SIG-M5 treated with dmso at 0.1 percent for 504 hours (cell line): ENCODE data around the gene TMEM144.
"Not testable (repeated sequence)": the region's sequence is repeated elsewhere in the genome, so short reads cannot be mapped to it uniquely, and the experiment has no call there.

ENCODE experiments used
- DNase-seq: peaks from one replicate; lab custom pipeline; 2025; ENCODE audit not compliant: unreplicated experiment; lab: John Stamatoyannopoulos, UW

The TMEM144 gene

DNA sequence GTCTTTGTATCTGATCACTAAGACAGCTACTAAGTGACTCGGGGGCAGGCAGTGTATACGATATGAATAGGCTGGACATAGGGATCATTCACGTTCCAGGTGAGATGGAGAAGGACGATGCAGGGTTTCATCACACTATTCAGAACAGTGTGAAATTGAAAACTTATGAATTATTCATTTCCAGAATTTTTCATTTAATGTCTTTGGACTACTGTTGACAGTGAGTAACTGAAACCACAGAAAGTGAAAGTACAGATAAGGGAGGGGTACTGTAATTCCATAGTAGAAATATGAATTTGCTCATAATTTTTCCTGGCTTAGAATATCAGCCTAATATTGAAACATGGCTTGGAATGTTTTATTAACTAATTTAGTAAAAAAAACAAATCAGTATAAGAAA, 24.4 kb downstream of the TMEM144 start:
- no peak for DNase-seq

DNA sequence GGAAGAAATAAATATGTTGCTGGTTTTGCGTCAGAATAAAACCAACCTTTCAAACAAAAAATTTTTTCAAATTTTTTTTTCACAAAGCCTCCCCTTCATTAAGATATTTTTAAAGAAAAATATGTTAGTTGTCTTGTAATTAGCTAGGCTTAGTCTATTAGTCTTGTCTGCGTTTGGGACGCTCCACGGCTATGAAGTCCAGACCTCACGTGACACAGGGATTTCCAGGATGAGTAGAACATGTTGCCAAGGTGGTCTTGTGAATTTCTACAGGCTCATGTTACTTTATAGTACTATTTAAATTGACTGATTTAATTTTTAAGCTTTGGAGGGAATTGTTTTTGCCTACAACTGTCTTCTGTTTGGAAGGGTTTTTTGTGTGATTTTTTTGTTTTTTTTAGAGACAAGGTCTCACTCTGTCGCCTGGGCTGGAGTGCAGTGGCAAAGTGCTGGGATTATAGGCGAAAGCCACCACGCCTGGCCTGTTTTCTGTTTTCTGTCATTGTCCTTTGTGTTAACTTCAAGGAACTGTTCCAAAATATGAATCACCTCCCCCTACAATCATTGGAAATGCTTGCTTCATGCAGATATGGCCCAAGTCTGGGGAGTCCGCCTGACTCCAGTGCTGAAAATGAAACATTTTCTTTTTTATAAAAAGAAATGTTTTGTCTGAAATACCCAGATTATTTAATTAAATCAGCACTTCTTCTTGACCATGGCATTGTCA, 26.2 kb downstream of the TMEM144 start:
- no peak for DNase-seq

- DNase-seq: no peak
These were observed 28.3 kb downstream of the TMEM144 start for GRCh38 chr4:158238575-158238974.

DNA sequence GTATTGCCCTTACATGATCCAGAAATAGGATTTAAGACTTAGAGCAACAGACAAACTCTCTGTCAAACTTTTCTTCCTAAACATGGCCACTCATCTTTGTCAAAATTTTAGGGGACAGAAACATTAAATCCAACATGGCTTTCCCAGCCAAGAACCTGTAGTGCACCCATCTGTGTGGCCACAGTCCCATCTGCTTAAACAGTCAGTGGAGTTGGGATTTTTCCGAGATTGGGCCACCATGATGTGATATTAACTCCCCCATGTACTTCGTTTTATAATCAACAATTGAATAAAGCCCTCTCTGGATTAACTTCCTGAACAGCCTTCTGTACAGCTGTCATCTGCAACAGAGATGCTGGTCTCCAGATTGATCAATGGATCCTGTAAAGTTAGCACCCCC, 28.9 kb downstream of the TMEM144 start:
- no peak for DNase-seq

GRCh38 chr4:158243071-158243470, 32.8 kb downstream of the TMEM144 start:
- DNase-seq: no peak

DNA sequence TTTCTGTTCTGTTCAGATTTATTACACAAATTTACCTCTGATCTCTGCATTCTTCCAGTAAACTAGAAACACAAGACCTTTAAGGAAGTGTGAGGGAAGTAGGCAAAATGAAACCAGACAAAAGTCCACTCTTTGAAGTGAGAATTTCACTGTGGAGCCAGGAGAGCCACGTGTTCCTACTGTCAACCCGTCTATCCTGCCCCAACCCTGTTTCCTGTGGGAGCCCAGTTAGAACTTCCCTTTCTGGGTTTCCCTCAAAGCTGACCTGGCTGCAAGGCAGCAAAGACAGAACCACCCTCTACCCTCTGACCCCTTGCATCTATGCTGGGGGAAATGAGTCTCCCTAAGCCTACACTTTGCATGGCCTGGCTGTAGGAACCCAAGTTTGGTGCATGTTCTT, 40.0 kb downstream of the TMEM144 start:
- no peak for DNase-seq

DNA sequence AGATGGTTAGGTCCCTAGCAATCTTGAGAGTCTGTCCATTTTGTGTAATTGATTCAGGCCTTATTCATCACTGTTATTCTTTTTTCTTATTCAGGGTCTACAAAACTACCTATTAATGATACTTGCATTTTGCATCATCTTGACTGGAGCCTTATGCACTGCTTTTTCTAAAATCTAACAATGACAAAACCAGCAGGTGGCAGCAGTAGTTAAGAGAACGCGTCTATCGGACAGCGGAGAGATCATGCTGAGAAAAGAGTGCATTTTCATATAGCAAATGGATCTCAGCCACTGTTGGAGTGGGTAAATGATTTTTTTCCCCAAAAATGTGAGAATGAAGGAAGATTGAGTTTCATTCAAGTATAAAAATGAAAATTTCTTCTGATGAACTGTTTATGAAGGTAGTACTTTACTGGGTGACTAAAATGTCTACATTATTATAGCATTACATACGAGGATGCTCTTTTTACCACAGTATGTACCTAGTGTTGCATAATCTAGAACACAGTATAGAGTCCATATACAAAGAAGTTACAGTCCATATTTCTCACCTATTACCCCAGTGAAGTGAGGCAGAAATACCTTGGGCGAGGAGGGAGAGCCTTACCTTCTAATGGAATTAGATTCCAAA, 43.2 kb downstream of the TMEM144 start:
- peak; percentile 74 for DNase-seq

DNA sequence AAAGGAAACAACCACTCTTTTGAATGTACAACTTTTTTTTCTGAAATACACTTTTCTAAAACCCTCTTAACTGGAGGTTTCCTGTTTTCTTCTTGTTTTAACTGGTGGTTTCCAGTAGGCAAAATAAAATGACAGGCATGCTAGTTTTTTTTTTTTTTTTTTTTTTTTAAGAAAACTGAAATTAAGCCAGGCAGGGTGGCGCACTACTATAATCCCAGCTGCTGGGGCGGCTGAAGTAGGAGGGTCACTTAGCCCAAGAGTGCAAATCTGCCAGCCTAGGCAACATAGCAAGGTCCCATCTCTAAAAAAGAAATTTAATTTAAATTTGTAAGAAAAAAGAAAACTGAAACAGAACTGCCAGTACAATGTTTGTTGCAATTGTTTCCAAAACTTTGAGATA, 44.0 kb downstream of the TMEM144 start:
- DNase-seq: no peak

DNA sequence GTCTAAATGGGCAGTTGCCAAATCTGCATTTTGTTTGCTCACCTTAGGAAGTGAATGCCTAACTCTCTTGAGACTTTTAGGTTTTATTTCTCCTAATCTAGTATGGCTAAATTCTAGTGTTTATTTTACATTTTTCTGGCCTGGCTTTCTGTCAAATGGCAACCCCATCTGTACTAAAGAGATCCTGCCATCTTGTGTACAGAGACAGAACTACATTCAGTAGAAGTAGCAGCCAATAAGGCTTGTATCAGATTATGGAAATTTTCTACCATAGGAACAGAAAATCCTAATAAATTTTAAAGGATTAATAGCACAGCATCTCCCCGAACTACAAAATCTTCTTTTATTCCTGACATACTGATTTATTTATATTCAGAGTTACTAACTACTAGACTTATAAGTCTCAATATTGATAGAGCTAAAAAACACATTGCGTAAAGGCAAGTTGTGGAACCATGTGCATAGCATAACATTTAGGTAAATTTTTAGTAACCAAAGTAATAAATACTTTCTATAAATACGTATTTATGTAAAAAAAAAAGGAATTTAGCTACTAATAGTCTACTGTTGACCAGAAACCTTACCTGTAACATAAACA, 45.5 kb downstream of the TMEM144 start:
- peak; percentile 52 for DNase-seq

GRCh38 chr4:158259955-158260575, 49.8 kb downstream of the TMEM144 start:
- DNase-seq: peak; percentile 27

- DNase-seq: no peak
These were observed 51.2 kb downstream of the TMEM144 start for GRCh38 chr4:158261480-158261879.

DNA sequence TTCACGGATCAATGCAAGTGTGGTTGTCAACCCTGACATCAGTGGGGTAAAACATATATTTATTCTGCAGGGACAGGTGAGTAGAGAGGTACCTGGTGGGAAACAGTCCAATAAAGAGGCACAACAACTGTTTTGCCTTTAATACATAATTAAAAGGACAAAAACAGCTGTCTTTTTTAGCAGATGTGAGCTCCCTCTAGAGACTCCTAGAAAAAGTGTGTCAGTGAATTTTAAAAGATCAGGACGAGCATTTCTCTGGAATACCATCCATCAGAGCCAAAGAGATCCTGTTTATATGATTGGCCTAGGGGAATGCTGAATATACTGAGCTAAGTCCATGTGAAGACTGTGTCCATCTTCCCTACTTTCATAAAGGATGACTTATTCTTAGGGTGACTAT, 58.3 kb downstream of the TMEM144 start:
- DNase-seq: no peak

DNA sequence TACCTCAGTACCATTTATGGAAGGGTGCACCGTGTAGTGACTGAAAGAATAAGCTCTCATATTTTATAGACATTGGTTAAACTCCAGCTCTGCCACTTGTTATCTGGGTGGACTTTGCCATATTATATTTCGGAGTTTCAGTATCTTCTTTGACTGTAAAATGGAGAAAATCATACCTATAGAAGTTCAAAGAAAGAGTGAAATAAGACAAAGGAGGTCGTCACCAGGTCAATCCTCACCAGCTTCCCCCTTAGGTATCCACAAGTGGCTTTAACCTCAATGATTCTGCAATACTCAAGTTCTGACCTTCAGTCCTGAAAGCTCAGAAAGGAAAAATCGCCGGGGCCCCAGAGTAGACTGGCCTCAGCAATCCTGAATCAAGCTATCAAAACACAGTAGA, 64.3 kb downstream of the TMEM144 start:
- DNase-seq: no peak

DNA sequence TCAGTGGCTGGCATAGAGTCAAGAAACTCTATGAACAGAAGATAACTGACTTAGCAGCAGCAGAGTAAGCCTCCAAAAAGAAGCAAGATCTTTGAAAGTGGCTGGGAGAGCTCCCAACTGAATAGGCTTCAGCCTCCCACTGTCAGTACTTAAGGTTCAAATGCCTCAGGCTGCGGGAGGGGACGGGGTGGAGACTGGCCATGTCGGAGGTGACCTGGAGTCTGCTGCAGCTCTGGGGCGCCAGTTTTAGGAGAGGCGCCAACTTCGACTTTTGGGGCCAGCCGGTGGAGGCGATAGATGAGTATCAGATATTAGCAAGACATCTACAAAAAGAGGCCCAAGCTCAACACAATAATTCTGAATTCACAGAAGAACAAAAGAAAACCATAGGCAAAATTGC, 67.3 kb downstream of the TMEM144 start:
- DNase-seq: no peak

GRCh38 chr4:158279052-158279451, 68.8 kb downstream of the TMEM144 start:
- DNase-seq: not testable (repeated sequence)

- DNase-seq: no peak
These were observed 70.6 kb downstream of the TMEM144 start for GRCh38 chr4:158280856-158281255.

GRCh38 chr4:158282252-158282651, 72.0 kb downstream of the TMEM144 start:
- no peak for DNase-seq

DNA sequence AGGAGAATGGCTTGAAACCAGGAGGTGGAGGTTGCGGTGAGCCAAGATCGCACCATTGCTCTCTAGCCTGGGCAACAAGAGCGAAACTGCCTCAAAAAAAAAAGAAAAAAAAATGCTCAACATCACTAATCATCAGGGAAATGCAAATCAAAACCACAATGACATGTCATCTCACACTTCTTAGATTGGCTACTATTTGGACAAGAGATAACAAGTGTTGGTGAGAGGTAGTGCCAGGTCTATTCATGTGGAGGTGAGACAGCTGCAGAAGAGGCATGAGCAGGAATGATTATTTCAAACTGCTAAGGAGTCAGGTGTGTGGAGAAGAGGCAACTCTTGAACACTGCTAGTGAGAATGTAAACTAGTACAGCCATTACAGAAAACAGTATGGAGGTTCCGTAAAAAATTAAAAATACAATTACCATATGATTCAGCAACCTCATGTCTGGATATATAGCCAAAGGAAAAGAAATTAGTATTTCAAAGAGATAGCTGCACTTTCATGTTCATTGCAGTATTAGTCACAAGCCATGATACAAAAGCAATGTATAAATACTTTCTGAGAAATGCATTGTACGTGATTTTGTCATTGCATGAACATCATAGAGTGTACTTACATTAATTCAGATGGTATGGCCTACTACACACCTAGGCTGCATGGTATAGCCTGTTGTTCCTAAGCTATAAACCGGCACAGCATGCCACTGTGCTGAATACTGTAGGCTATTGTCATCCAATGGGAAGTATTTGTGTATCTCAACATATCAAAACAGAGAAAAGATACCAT, 75.3 kb downstream of the TMEM144 start:
- no peak for DNase-seq

DNA sequence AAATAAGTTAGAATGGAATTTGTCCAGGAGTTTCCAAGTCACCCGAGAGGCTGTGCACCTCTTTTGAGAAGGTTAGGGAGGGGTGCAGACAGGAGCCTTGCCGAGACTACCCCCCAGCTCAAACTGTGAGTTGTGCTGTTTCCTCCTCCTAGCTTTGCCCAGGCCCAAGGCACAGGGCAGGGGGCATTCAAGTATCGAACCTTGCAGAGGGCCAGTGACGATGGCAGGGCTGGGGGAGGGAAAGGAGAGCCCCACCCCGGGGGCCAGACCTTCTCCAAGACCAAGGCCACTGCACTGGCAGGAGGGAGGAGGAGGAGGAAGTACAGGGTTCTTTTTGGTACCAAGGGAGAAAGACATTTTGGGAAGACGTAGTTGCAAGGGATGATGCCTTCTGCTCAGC, 80.6 kb downstream of the TMEM144 start:
- DNase-seq: no peak

GRCh38 chr4:158291334-158292055, 81.2 kb downstream of the TMEM144 start:
- DNase-seq: no peak

DNA sequence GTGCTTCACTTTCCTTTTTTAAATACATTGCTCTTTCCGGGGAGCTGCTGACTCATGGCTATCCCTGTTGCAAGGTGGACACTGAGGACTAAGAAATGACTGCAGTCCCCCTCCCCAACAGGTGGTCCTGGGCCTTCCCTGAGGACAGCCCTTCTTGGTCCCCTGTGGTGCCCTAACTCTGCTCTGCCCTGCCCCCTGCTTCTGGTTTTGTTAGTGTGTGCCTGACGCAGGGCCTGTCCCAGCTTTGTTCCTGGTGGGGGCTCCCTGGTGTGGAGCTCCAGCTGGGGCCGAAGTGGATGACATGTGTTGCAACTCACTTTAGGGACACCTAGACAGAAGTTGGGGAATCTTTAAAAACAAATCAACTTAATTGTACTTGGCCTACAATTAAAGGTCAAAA, 81.9 kb downstream of the TMEM144 start:
- DNase-seq: no peak
